GM15510 (cell line): Measurements from ENCODE around the gene GDF15.

ENCODE experiments used
- POLR2A ChIP-seq: IDR thresholded peaks from 3 replicates; pipeline ENCODE4 v1.6.1; 2011; ENCODE audit warnings: borderline replicate concordance; ENCODE audit not compliant: insufficient read length; ENCODE audit errors: extremely low read depth

Gene GDF15, protein sequence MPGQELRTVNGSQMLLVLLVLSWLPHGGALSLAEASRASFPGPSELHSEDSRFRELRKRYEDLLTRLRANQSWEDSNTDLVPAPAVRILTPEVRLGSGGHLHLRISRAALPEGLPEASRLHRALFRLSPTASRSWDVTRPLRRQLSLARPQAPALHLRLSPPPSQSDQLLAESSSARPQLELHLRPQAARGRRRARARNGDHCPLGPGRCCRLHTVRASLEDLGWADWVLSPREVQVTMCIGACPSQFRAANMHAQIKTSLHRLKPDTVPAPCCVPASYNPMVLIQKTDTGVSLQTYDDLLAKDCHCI

DNA sequence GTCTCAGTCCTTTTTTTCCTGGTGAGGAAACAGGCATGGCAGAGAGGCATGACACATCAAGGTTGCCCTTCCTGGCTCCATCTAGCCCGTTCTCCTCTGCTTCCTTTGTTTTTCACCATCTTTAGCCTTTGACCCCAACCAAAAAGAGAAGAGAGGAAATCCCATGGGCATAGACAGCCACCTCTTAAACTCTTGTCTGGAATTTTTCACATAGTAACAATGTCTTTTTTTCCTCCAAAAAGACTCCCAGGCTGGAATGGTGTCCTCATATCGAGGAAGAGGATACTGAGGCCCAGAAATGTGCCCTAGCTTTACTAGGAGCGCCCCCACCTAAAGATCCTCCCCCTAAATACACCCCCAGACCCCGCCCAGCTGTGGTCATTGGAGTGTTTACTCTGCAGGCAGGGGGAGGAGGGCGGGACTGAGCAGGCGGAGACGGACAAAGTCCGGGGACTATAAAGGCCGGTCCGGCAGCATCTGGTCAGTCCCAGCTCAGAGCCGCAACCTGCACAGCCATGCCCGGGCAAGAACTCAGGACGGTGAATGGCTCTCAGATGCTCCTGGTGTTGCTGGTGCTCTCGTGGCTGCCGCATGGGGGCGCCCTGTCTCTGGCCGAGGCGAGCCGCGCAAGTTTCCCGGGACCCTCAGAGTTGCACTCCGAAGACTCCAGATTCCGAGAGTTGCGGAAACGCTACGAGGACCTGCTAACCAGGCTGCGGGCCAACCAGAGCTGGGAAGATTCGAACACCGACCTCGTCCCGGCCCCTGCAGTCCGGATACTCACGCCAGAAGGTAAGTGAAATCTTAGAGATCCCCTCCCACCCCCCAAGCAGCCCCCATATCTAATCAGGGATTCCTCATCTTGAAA lies at the start of gene GDF15:
Gene GDF15, plus strand, starts transcription at position 484 of the 868 bp plus-strand sequence. Its CDS starts 32 bp downstream, at position 516.
- TF ChIP-seq POLR2A: peak; percentile 71

DNA sequence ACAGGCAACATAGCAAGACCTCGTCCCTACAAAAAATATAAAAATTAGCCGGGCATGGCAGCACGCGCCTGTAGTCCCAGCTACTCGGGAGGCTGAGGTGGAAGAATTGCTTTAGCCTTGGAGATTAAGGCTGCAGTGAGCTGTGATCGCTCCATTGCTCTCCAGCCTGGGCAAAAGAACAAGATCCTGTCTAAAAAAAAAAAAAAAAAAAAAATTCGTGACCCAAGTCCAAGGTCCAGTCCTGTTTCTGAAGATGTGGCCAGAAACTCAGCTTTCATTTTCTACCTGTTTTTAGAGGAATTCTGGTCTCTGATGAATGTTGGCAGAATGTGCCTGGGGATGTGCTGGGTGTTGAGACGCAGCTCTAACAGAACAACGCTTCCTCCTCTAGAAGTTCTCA lies 47.4 kb upstream of the GDF15 start:
- no peak for TF ChIP-seq POLR2A

DNA sequence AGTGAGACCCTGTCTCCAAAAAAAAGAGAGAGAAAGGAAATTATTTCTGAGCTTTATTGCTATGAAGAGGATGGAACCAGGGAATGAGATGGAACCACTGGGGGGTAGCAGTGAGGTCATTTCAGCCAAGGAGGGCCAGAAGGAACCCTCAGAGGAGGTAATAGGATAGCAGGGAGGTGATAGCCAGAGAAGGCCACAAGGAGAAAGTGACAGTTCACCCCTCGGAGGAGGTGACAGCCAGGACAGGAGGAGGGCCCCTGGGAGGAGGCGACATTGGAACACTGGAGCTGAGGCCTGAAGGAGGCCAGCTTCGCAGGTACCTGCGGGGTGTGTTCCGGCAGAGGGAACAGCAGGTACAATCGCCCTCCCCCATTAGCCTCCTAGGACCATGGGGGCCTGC lies 46.2 kb upstream of the GDF15 start:
- TF ChIP-seq POLR2A: no peak

DNA sequence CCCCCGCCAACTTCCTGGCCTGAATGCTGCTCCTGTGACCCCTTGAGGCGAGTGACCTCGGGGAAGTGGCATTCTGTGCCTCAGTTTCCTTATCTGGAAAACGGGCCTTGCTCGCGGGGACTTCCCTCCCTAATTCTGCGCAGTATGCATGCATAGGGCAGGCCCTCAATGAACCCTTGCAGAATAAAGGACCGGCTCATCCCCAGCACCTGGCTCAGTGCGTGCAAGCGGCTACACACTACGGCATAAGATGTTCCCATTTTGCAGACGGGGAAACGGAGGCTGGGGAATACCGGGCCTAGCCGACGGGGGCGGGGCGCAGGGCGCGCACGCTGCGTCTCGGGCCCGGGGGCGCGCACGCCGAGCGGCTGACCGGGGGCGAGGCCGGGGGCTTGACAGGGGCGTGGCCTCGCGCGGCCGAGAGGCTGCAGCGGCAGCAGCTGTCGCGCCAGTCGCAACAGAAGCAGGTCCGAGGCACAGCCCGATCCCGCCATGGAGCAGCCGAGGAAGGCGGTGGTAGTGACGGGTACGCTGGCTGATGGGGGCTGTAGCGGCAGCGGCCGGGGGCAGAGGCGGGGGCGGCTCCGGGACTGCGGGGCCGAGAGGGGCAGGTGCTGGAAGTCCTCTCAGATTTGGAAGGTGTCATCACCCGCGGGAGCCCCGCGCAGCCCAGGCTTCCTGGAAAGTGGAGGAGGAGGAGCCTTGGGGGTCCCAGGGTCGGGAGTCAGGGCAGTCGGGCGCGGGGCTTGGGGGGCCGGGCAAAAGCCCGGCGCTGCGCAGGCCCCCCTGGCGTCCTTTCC lies 45.6 kb upstream of the GDF15 start, which contains the start of gene PGPEP1:
Gene PGPEP1, plus strand, starts transcription at position 409 of the 800 bp plus-strand sequence. Its CDS starts 84 bp downstream, at position 493.
- TF ChIP-seq POLR2A: peak; percentile 83

DNA sequence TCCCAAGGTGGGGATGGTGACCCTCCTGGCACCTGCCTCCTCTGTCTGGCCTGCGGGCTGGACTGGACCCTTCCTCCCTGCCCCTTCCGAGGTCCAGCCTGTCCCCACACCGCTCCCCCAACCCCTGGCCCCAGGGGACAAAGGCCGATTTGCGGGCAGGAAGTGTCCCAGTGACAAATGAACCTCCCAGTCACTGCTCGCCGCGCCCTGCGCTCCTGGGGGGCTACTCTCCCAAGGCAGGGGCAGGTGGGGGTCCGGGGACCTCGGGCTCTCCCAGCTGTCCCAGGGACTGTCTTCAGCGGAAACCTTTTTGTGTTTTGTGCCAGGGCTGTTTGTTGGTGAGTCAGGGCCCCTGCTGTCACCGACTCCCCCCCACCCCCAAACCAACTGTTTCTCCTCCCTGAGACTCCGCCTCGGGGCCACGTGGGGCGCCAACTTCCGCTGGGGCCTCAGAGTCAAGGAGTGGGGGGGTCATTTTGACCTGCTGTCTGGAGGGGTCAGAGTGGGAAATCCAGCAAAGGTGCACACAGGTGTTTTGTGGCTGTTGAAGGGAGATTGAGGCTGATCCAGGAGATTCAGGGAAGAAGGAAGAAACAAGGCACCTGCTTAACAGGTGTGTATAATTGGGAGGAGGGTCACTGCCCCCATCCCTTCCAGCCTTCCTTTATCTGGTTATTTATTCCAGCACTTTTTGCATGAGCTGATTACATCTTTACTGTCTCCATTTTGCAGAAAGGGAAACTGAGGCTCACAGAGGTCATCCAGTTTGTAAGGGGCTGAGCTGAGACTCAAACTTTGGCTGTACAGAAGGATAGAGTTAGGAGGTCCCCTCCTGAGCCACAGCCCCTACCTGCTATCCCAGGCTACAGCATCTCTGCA lies 44.7 kb upstream of the GDF15 start:
- peak; percentile 34 for TF ChIP-seq POLR2A

DNA sequence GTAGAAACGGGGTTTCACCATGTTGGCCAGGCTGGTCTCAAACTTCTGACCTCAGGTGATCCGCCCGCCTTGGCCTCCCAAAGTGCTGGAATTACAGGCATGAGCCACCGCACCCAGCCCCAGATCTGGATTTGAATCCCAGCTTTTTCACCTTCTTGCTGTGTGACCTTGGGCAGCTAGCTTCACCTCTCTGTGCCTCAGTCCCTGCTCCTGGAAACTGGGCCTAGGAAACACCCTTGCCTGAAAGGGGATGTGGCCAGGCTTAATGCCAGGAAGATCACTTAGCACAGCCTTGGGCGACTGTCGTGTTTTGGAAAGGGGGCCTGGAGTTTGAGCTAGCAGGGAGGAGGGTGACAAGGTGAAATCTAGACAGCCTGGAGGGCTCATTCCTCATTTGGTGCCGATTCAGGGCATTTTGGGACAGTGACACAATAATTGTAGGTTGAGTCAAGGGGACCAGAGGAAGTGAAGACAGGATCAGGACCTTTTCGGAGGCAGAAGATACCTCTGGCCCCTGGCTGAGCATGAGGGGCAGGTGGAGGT lies 43.8 kb upstream of the GDF15 start:
- no peak for TF ChIP-seq POLR2A

DNA sequence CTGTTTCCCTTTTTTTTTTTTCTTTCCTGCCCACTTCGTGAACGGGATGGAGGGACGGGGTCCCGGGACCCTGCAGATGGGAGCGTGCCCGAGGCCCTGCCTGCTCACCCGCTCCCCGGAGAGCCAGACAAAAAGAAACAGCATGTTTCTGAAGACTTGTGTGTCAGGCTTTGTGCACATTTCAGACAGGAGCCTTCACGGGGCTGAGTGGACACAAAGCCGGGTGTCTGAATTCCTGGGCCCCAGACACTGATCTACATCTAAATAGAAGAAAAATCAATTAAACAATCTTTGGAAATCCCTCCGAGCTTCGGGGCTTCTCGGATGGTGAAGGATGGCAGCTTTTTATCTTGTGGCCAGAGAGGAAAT lies 41.4 kb upstream of the GDF15 start:
- TF ChIP-seq POLR2A: no peak

DNA sequence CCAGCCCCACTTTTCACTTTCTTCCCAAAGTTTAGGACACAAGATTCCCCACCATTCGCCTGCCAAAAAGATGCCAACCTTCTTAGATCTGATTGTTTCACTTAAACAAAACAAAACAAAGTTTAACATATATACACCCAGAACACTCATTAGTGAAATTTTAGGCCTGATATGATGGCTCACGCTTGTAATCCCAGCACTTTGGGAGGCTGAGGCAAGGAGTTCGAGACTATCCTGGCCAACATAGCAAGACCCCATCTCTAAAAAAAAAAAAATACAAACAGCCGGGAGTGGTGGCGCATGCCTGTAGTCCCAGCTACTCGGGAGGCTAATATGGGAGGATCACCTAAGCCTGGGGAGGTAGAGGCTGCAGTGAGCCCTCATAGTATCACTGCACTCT lies 40.7 kb upstream of the GDF15 start:
- TF ChIP-seq POLR2A: no peak

DNA sequence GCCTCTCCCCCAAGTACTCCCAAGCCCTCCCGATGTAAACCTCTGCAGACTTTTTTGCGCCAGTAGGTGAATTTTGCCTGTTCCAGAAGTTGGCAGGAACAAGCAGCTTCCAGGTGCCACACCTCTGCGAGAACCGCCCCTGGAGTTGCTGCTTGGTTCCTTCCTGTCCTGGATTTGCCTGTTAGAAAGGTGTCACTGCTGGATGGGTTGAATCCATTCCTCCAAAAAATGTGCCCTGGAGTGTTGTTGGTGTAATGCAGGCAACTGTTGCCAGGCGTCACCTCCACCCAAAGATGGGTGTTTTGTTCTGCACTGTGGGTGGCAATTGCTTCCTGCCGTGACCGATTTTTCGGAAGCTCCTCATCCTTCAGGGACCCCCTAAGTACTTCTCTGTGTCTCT lies 39.9 kb upstream of the GDF15 start:
- no peak for TF ChIP-seq POLR2A

DNA sequence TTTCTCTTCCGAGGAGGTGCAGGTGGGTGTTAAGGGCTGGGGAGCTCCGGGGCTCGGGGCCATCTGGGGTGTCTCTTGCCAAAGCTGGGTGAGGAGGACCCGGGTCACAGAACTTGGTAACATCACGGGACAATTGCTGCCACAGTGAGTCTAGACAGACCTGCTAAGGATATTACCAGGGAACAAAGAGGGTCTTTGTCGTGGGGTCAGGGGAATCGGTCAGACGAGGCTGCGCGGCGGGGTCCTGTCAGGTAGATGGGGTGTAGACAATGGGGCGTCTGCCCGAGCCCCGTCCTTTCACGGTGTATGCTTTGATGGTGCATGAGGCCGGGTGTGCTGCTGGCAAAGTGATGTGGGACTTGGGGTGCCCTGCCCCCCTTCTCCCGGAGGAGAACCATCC lies 37.8 kb upstream of the GDF15 start:
- no peak for TF ChIP-seq POLR2A

DNA sequence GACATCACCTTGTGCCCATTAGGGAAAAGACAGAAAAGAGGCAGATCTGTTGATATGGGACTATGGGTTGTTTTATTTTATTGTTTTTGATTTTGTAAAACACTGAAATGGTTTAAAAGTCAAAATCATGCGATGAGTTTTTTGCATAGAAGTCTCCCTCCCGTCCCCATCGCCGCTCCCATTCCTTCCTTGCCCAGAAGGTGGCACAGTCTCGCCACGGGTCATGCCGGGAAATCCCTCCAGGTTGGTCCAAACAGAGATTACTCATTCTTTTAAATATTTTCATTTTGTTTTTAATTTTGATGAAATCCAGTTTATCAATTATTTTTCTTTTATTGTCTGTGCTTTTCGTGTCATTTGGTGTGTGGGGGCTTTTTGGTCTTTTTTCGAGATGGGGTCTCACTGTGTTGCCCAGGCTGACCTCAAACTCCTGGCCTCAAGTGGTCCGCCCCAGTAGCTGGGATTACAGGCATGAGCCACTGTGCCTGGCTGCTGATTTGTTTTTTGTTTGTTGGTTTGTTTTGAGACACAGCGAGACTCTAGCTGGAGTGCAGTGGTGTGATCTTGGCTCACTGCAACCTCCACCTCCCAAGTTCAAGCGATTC lies 36.3 kb upstream of the GDF15 start:
- TF ChIP-seq POLR2A: no peak

DNA sequence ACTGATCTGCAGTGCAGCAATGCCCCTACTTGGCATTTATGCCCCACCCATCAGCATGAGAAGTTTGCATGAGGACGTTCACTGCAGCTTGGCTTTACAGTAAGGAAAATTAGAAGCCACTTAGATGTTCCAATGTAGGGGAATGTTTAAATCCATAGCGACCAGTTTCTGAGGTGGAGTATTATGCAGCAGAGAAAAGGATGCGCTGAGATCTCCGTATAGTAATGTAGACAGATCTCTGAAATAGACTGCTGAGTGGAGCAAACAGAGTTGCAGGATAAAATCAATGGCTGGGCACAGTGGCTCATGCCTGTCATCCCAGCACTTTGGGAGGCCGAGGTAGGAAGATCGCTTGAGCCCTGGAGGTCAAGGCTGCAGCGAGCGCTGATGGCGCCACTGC lies 35.5 kb upstream of the GDF15 start:
- no peak for TF ChIP-seq POLR2A

DNA sequence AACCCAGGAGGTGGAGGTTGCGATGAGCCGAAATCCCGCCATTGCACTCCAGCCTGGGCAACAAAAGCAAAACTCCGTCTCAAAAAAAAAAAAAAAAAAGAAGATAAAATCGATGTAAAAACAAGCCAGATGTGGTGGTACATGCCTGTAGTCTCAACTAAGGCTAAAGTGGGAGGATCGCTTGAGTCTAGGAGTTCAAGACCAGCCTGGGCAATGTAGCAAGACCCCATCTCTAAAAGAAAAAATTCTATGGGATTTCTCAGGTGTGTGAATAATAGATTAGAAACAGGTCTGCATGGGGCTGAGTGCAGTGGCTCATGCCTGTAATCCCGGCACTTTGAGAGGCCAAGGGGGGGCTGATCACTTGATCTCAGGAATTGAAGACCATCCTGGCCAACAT lies 34.4 kb upstream of the GDF15 start:
- TF ChIP-seq POLR2A: no peak
